K562 (cell line): ENCODE measurements around the gene PLA2G4D. TPM values are rescaled to one million over a fixed set of nuclear protein-coding genes. Genes with fewer than 3 reads are reported as not detected.

Source experiments
- ATAC-seq: fragments of 200-7000 bp; cut with Tn5 transposase; 3 replicates; pipeline ENCODE4 v1.9.1; 2020; ENCODE audit warnings: moderate library complexity
- BruUV-seq: library from RNA; stranded (reverse); fragments of 400-500 nt; replicated peaks from 2 replicates; lab custom pipeline; 2021; lab: Mats Ljungman, UMichigan
- CTCF ChIA-PET: fragments of 300-600 bp; formaldehyde crosslinking; extraction: SDS; loops from one replicate; lab custom pipeline; 2021; ENCODE audit warnings: low intra/inter-chr PET ratio; lab: Yijun Ruan, JAX
- POLR2A ChIA-PET: fragments of 300-600, 350-650 bp; sonication (Branson Sonifier 250); formaldehyde crosslinking; extraction: SDS; loops from one replicate; lab custom pipeline; 2021; ENCODE audit warnings: antibody characterized with exemption, inconsistent platforms; lab: Yijun Ruan, JAX
- DNase-seq, 4 experiments: peaks; one replicate each; pipeline versions ENCODE4 v3.0.0 to v3.0.0-alpha.2; 2011 to 2018; ENCODE audit warnings: low spot score in 3 of 4, mixed read lengths in 3 of 4; ENCODE audit errors: extremely low read depth in 1 of 4
- FAIRE-seq: peaks from 2 replicates; lab custom pipeline; 2011; peaks lifted over from hg19 to GRCh38; lab: Jason Lieb, UNC
- H2AFZ ChIP-seq: 2 replicates; pipeline ENCODE4 v1.6.0; 2011; ENCODE audit warnings: low read depth, low read length, control low read depth, inconsistent platforms
- H3K27ac ChIP-seq: fragments of 200-600 bp; 3 replicates; pipeline ENCODE4 v1.8.0; 2011; ENCODE audit warnings: low read depth, mild to moderate bottlenecking, control low read depth, inconsistent platforms, low read length, moderate library complexity, mixed read lengths; ENCODE audit errors: extremely low read depth
- H3K27me3 ChIP-seq, 2 experiments: fragments of 300-600 bp in 1 of 2; 2 replicates in 1 of 2; 3 replicates in 1 of 2; pipeline versions ENCODE4 v1.6.0 to v1.8.0; 2011; ENCODE audit warnings: inconsistent platforms in 2 of 2, low read length in 2 of 2, mild to moderate bottlenecking in 1 of 2, mixed read lengths in 1 of 2, moderate library complexity in 1 of 2; ENCODE audit not compliant: control insufficient read depth in 2 of 2, insufficient read depth in 2 of 2
- H3K36me3 ChIP-seq: fragments of 300-600 bp; 3 replicates; pipeline ENCODE4 v1.8.0; 2011; ENCODE audit warnings: mild to moderate bottlenecking, low read length, inconsistent platforms; ENCODE audit not compliant: control insufficient read depth, insufficient read depth
- H3K4me1 ChIP-seq, 2 experiments: fragments of 200-600 bp in 1 of 2; replicated peaks in 1 of 2; 2 replicates in 1 of 2; 3 replicates in 1 of 2; pipeline versions ENCODE4 v1.5.1 to v1.8.0; 2011; ENCODE audit warnings: inconsistent platforms in 2 of 2, low read length in 2 of 2, mild to moderate bottlenecking in 1 of 2, mixed read lengths in 1 of 2, moderate library complexity in 1 of 2; ENCODE audit not compliant: control insufficient read depth in 2 of 2, insufficient read depth in 2 of 2
- H3K4me2 ChIP-seq: 2 replicates; pipeline ENCODE4 v1.6.1; 2011; ENCODE audit warnings: low read length, control low read depth, inconsistent platforms, mixed read lengths; ENCODE audit not compliant: insufficient read depth
- H3K4me3 ChIP-seq: fragments of 200-600 bp; sonication (generic), shearing (Covaris generic); 2 replicates; pipeline ENCODE4 v1.5.1; 2016; ENCODE audit warnings: control low read depth, inconsistent platforms
- H3K79me2 ChIP-seq: fragments of 200-600 bp; 3 replicates; pipeline ENCODE4 v1.8.0; 2011; ENCODE audit warnings: low read length, inconsistent platforms; ENCODE audit not compliant: control insufficient read depth, insufficient read depth
- H3K9ac ChIP-seq, 2 experiments: 2 replicates each; pipeline versions ENCODE4 v1.6.0 to v1.6.1; 2011; ENCODE audit warnings: low read depth in 2 of 2, low read length in 2 of 2, control low read depth in 1 of 2, inconsistent platforms in 1 of 2, mild to moderate bottlenecking in 1 of 2, mixed read lengths in 1 of 2; ENCODE audit not compliant: insufficient read depth in 1 of 2
- H3K9me1 ChIP-seq: one replicate; pipeline ENCODE4 v1.6.0; 2011; ENCODE audit warnings: inconsistent platforms, mild to moderate bottlenecking, low read length, moderate library complexity; ENCODE audit not compliant: control insufficient read depth, insufficient read depth
- H3K9me3 ChIP-seq: replicated peaks from 2 replicates; pipeline ENCODE4 v1.5.1; 2011; ENCODE audit warnings: low read depth, low read length, inconsistent platforms; ENCODE audit not compliant: control insufficient read depth, insufficient read depth
- H4K20me1 ChIP-seq: replicated peaks from 2 replicates; pipeline ENCODE4 v1.6.1; 2011; ENCODE audit warnings: low read length, inconsistent platforms, mixed read lengths; ENCODE audit not compliant: control insufficient read depth, insufficient read depth
- AFF1 ChIP-seq, 2 experiments: fragments of 450-650 bp; IDR thresholded peaks; 2 replicates each; pipeline ENCODE4 v1.6.1; 2018; ENCODE audit warnings: mild to moderate bottlenecking in 2 of 2, low read depth in 1 of 2; ENCODE audit not compliant: partially characterized antibody in 2 of 2
- BMI1 ChIP-seq: fragments of 150-350 bp; IDR thresholded peaks from 2 replicates; pipeline ENCODE4 v1.6.1; 2014; ENCODE audit warnings: low read length
- FOXK1 ChIP-seq: sonication (generic); formaldehyde crosslinking; IDR thresholded peaks from 2 replicates; pipeline ENCODE4 v1.8.0; 2022; ENCODE audit warnings: missing genetic modification reagents, mild to moderate bottlenecking, borderline replicate concordance
- GMEB1 ChIP-seq: fragments of 250-450 bp; sonication (Bioruptor Pico); IDR thresholded peaks from 2 replicates; pipeline ENCODE4 v1.4.0; 2020; ENCODE audit warnings: mild to moderate bottlenecking
- HNRNPH1 ChIP-seq: fragments of 200-400 bp; formaldehyde crosslinking; optimal IDR thresholded peaks from 2 replicates; pipeline ENCODE3; 2017; ENCODE audit warnings: low read depth, mild to moderate bottlenecking, low read length, moderate library complexity
- PATZ1 ChIP-seq: fragments of 250-450 bp; sonication (Bioruptor Pico); IDR thresholded peaks from 2 replicates; pipeline ENCODE4 v1.5.0; 2020; ENCODE audit warnings: mild to moderate bottlenecking, borderline replicate concordance
- SREBF2 ChIP-seq: sonication (generic); formaldehyde crosslinking; IDR thresholded peaks from 2 replicates; pipeline ENCODE4 v1.4.0; 2020; ENCODE audit warnings: mild to moderate bottlenecking, missing genetic modification reagents
- ZFP91 ChIP-seq: sonication (generic); formaldehyde crosslinking; IDR thresholded peaks from 2 replicates; pipeline ENCODE4 v1.8.0; 2022; ENCODE audit warnings: mild to moderate bottlenecking, missing genetic modification reagents
- ZNF121 ChIP-seq: sonication (generic); formaldehyde crosslinking; conservative IDR thresholded peaks from 2 replicates; pipeline ENCODE4 v1.8.0; 2022; ENCODE audit warnings: missing genetic modification reagents
- ZNF124 ChIP-seq: sonication (generic); formaldehyde crosslinking; IDR thresholded peaks from 2 replicates; pipeline ENCODE4 v1.8.1; 2022; ENCODE audit warnings: missing genetic modification reagents
- ZNF584 ChIP-seq: fragments of 200-800 bp; sonication (Bioruptor generic); IDR thresholded peaks from 2 replicates; pipeline ENCODE4 v1.6.1; 2016; ENCODE audit warnings: low read depth, mild to moderate bottlenecking, missing genetic modification characterization, missing compliant biosample characterization
- WGBS: fragments of 100-300 bp; shearing (Covaris generic); methylation state at CpG from one replicate; pipeline ENCODE4 v1.1.6; 2016; ENCODE audit warnings: low coverage, mixed read lengths; ENCODE audit not compliant: insufficient coverage; ENCODE audit errors: missing lambda C conversion rate; 5-methylcytosine and 5-hydroxymethylcytosine counted together
- in situ Hi-C: fragments of 300-500 bp; cut with MboI; formaldehyde crosslinking; loops from 4 replicates; pipeline ENCODE4 v1.15.0; 2018; ENCODE audit warnings: inconsistent platforms, mixed read lengths
- intact Hi-C: fragments of 100-400 bp; cut with micrococcal nuclease; formaldehyde crosslinking; loops from 2 replicates; pipeline ENCODE4 v1.14.2; 2022
- polyA plus RNA-seq, 8 experiments: library from polyadenylated mRNA; depleted of rRNA in 4 of 8; stranded (reverse) in 5 of 8; unstranded in 3 of 8; fragments of >200 nt; fragmentation: Nextera tagmentation in 2 of 8; fragmentation: Illumina TruSeq in 1 of 8; extraction: Ambion mirVana in 2 of 8; extraction: Trizol in 1 of 8; gene quantifications; 2 replicates each; pipeline versions ENCODE4 v1.2.1 to v1.2.3, GENCODE V29; 2011 to 2014; ENCODE audit warnings: inconsistent platforms in 1 of 8, missing spikeins in 1 of 8
- total RNA-seq, 7 experiments: library from RNA; depleted of rRNA in 6 of 7; stranded (reverse); fragments of >200 nt in 6 of 7; fragmentation: Illumina TruSeq in 2 of 7; extraction: Trizol in 2 of 7; gene quantifications; 2 replicates each; pipeline versions ENCODE4 v1.2.1 to v1.2.3, GENCODE V29; 2011 to 2021; ENCODE audit warnings: low replicate concordance in 1 of 7

The PLA2G4D gene
- total and polyA plus RNA-seq, 9 of the 15 experiments (the other 6 are each of a cell fraction or from before 2014, with no cell fraction given), result 0.04 TPM; not detected in 8

- Histone ChIP-seq H3K9me1 (no peaks in the 10 kb centered on the region), H3K27me3 (peaks cover 23 to 40% of the 10 kb centered on the region in 2 experiments; a peak in 3 of 5 replicates), H3K9me3 (no peaks in the 10 kb centered on the region; the same call in none of the 2 replicates), H3K4me2 (no peak overlapping the region), H3K27ac (no peak overlapping the region), H4K20me1 (no peaks in the 10 kb centered on the region), H3K9ac (no peak overlapping the region), H3K79me2 (no peaks in the 10 kb centered on the region), H3K36me3 (no peaks in the 10 kb centered on the region), H3K4me1 (peaks cover 0 to 11% of the 10 kb centered on the region in 2 experiments; a peak in 1 of 5 replicates), H3K4me3 (no peak overlapping the region), H2AFZ (no peak overlapping the region)
- intact Hi-C loops, result no loop called here
- ChIA-PET POLR2A (no interaction called here), CTCF (no interaction called here)
- BruUV-seq, result no TSS peak
- ATAC-seq (no peak), FAIRE-seq (no peak), DNase-seq (no peak)
- 2% methylated on average over 9 of the region's 9 CpGs for WGBS
- in situ Hi-C loops, result no loop called here
- TF ChIP-seq SREBF2 (CRISPR knock-in tag), result no peak
- no peak for TF ChIP-seq HNRNPH1
- no peak for TF ChIP-seq BMI1
- TF ChIP-seq GMEB1 (CRISPR knock-in tag), result no peak
- TF ChIP-seq FOXK1, result no peak
- TF ChIP-seq ZNF584 (CRISPR knock-in tag), result no peak
- TF ChIP-seq ZNF121, result no peak
- no peak for TF ChIP-seq AFF1 (IDR thresholded peaks at IDR 0.05; ENCODE audit: low read depth in 1 of 2, partially characterized antibody in 2 of 2)
- TF ChIP-seq ZFP91, result no peak
- TF ChIP-seq ZNF124 (CRISPR knock-in tag), result no peak
- TF ChIP-seq PATZ1 (CRISPR knock-in tag), result no peak
Measured at GRCh38 chr15:42032376-42033213, 61.8 kb downstream of the PLA2G4D start.
